Measurements from ENCODE around the gene DTWD2. TPM values are rescaled to one million over a fixed set of nuclear protein-coding genes. Genes with fewer than 3 reads are reported as not detected.
"Not testable (repeated sequence)": the region's sequence is repeated elsewhere in the genome, so short reads cannot be mapped to it uniquely, and the experiment has no call there.

DTWD2 gene
- total RNA-seq, 2 experiments from 2014 or later, result 5.4 to 6.7 TPM

DNA sequence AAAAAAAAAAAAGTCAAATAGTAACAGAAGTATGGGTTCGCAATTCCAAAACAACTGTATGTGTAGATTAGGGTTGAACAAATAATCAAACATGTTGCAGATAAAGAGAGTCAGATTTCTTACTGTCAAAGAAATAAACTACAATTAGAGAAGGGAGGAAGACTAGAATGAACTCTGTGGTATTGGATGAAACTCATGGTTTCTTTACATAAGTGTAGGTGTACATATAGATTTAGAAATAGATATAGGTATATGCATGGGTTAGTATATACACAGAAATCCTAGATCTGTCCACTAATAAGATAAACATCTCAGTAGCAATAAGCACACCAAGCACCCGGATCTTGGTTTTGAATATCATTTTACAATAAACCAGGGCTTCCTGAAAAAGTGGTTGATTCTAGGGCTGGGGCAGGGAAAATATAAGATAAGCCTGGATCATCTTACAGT is 21.3 kb downstream of the DTWD2 start:
- ATAC-seq (no peak), DNase-seq (no peak)
- Mint-ChIP-seq H3K9me3 (no peaks in the 10 kb centered on the region), H3K4me1 (ENCODE audit: low read depth) (peaks cover 7% of the 10 kb centered on the region), H3K4me3 (no peak overlapping the region), H3K36me3 (ENCODE audit: low read depth) (no peaks in the 10 kb centered on the region), H3K27ac (no peak overlapping the region), H3K27me3 (no peaks in the 10 kb centered on the region)
- ChIA-PET POLR2A (no interaction called here), CTCF (no interaction called here)
- TF ChIP-seq CTCF (IDR thresholded peaks at IDR 0.05), result no peak
- intact Hi-C loops (cut with micrococcal nuclease), result no loop called here

DNA sequence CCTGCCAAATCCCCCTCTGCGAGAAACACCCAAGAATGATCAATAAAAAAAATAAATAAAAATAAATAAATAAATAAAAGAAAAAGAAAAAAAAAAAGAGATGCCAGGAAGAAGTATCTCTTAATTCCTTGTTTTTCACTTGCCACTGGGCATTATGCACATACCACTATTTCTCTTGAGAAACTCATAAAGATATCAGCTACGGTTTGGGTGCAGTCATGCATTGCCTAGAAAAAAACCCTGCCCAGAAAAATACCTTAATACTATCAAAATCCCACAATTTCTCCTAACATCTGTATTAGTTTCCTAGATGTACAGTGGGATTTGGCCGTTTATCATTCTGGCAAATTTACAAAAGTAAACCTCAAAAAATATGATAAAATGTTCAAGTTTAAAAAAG is 22.5 kb downstream of the DTWD2 start:
- H3K27me3 Mint-ChIP-seq, result no peaks in the 10 kb centered on the region
- POLR2A ChIA-PET, result no interaction called here
- no peak overlapping the region for H3K27ac Mint-ChIP-seq
- peaks cover 4% of the 10 kb centered on the region for H3K4me1 Mint-ChIP-seq (ENCODE audit: low read depth)
- DNase-seq, result no peak
- intact Hi-C loops (cut with micrococcal nuclease), result no loop called here
- CTCF ChIA-PET, result no interaction called here
- no peak for TF ChIP-seq CTCF (IDR thresholded peaks at IDR 0.05)
- no peaks in the 10 kb centered on the region for H3K36me3 Mint-ChIP-seq (ENCODE audit: low read depth)
- ATAC-seq, result no peak
- no peak overlapping the region for H3K4me3 Mint-ChIP-seq
- H3K9me3 Mint-ChIP-seq, result no peaks in the 10 kb centered on the region

- H3K27me3 Mint-ChIP-seq; H3K36me3 Mint-ChIP-seq (ENCODE audit: low read depth); H3K4me3 Mint-ChIP-seq; POLR2A ChIA-PET; intact Hi-C loops (cut with micrococcal nuclease); H3K27ac Mint-ChIP-seq; ATAC-seq; H3K9me3 Mint-ChIP-seq; DNase-seq; H3K4me1 Mint-ChIP-seq (ENCODE audit: low read depth); CTCF ChIA-PET: not testable (repeated sequence)
These were observed 23.4 kb downstream of the DTWD2 start for GRCh38 chr5:118964970-118965369.

- DNase-seq; H3K9me3 Mint-ChIP-seq; POLR2A ChIA-PET; CTCF ChIA-PET; intact Hi-C loops (cut with micrococcal nuclease); H3K4me3 Mint-ChIP-seq; H3K27me3 Mint-ChIP-seq; H3K4me1 Mint-ChIP-seq (ENCODE audit: low read depth); H3K36me3 Mint-ChIP-seq (ENCODE audit: low read depth); ATAC-seq; H3K27ac Mint-ChIP-seq: not testable (repeated sequence)
These were observed 24.0 kb downstream of the DTWD2 start for GRCh38 chr5:118964388-118964787.

DNA sequence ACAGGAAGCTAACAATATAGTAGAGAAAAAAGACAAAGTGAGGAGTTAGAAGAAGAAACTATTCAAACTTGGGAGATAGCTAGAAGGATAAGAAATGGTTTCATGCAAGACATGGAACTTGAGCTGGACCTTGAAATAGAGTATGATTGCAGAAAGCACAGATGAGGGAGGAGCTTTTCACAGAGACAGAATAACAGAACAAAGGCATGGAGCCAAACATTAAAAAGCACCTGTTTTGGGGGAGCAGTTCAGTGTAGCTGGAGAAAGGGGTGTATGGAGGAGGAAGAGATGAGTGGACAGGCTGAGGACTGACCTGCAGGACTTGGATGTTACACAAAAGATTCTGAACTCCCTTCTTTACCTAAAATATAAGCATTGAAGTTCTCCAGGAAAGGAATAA is 25.2 kb downstream of the DTWD2 start:
- ChIA-PET POLR2A (no interaction called here), CTCF (interaction anchor here (1.0 kb wide), 2 partner anchors 11 to 25 kb away, joined by 3 to 5 read pairs; partner anchors contain the start of gene DTWD2)
- no peaks in the 10 kb centered on the region for H3K9me3 Mint-ChIP-seq
- ATAC-seq (no peak), DNase-seq (no peak)
- intact Hi-C loops (cut with micrococcal nuclease), result no loop called here
- no peak overlapping the region for H3K4me3 Mint-ChIP-seq
- no peaks in the 10 kb centered on the region for H3K36me3 Mint-ChIP-seq (ENCODE audit: low read depth)
- H3K4me1 Mint-ChIP-seq (ENCODE audit: low read depth), result no peaks in the 10 kb centered on the region
- H3K27me3 Mint-ChIP-seq, result no peaks in the 10 kb centered on the region
- H3K27ac Mint-ChIP-seq, result no peak overlapping the region
- TF ChIP-seq CTCF (IDR thresholded peaks at IDR 0.05), result no peak

DNA sequence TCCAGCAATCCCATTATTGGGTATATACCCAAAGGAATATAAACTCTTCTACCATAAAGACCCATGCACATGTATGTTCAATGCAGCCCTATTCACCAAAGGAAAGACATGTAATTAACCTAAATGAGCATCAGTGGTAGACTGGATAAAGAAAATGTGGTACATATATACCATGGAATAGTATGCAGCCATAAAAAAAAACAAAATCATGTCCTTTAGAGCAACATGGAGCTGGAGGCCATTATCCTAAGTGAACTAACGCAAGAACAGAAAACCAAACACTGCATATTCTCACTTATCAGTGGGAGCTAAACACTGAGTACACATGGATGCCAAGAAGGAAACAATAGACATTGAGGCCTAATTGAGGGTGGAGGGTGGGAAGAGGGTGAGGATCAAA is 27.8 kb downstream of the DTWD2 start:
- H3K27ac Mint-ChIP-seq, result no peak overlapping the region
- POLR2A ChIA-PET, result no interaction called here
- intact Hi-C loops (cut with micrococcal nuclease), result no loop called here
- no peaks in the 10 kb centered on the region for H3K4me1 Mint-ChIP-seq (ENCODE audit: low read depth)
- CTCF ChIA-PET, result interaction anchor here (0.6 to 3.0 kb wide), 2 partner anchors 27 to 1658 kb away, joined by 3 to 10 read pairs; partner anchors contain the start of gene DTWD2
- no peaks in the 10 kb centered on the region for H3K27me3 Mint-ChIP-seq
- H3K4me3 Mint-ChIP-seq, result no peak overlapping the region
- TF ChIP-seq CTCF (IDR thresholded peaks at IDR 0.05), result no peak
- DNase-seq (no peak), ATAC-seq (no peak)
- no peaks in the 10 kb centered on the region for H3K36me3 Mint-ChIP-seq (ENCODE audit: low read depth)
- H3K9me3 Mint-ChIP-seq, result no peaks in the 10 kb centered on the region
